GM19025 (cell line): ENCODE measurements around the gene GAP43.

ENCODE experiments used
- ATAC-seq: cut with Tn5 transposase; IDR thresholded peaks from one replicate; pipeline ENCODE4 v1.9.1; 2021; ENCODE audit warnings: mild to moderate bottlenecking, low read depth, moderate library complexity; ENCODE audit not compliant: unreplicated experiment

GAP43 gene, protein sequence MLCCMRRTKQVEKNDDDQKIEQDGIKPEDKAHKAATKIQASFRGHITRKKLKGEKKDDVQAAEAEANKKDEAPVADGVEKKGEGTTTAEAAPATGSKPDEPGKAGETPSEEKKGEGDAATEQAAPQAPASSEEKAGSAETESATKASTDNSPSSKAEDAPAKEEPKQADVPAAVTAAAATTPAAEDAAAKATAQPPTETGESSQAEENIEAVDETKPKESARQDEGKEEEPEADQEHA

DNA sequence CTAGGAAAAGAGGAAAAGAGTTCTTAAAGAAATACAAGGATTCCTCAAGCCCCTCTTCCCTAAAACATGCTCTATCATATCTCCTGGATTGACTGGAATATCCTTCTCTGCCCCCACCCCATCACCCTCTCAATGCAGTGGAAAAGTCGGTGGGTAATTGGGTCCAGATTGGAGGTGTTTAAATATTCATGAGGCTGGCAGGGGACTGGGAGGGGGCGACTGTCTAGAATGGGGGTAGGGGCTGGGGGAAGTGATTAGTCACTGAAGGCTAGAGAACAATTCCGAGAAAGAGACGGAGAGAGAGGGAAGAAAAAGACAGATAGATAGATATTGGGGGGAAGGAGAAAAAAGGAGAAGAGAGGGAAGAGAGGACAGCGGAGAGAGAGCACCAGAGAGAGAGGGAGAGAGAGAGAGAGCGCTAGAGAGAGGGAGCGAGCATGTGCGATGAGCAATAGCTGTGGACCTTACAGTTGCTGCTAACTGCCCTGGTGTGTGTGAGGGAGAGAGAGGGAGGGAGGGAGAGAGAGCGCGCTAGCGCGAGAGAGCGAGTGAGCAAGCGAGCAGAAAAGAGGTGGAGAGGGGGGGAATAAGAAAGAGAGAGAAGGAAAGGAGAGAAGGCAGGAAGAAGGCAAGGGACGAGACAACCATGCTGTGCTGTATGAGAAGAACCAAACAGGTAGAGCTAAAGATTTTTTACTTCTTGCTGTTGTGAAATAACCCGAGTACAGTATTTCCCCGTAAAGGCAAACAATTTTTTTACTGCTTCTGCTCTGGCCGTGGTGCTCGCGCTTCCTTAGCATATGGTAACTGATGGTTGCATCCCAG lies at the start of gene GAP43:
Gene GAP43 (plus strand): TSS at position 467 of the 825 bp plus-strand sequence. CDS start 180 bp downstream, at position 647.
- no peak for ATAC-seq

DNA sequence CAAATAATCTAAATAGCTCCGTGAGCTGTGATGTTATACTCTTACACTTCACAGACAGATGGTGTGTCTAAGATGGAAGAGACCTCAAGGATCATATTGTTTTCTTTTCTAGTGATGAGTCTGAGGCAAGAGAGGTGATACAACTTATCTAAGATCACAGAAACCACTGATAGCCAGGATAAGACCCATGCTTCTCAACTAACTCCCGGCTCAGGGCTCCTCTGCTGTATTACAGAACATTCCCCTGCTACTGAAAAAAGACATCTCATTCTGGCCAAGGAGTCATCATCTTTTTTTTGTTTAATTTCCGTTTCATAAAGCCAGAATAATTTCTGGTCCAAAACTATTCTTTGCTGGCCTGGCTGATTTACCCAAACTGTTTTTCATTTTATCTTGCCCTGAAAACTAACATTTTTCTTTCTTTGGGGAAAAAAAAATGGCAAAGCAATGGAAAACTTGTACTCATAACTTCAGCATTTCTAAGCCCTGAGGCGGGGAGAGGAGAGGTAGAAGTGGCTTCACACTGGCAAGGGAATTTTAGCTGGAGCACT lies 46.9 kb upstream of the GAP43 start:
- ATAC-seq = no peak

DNA sequence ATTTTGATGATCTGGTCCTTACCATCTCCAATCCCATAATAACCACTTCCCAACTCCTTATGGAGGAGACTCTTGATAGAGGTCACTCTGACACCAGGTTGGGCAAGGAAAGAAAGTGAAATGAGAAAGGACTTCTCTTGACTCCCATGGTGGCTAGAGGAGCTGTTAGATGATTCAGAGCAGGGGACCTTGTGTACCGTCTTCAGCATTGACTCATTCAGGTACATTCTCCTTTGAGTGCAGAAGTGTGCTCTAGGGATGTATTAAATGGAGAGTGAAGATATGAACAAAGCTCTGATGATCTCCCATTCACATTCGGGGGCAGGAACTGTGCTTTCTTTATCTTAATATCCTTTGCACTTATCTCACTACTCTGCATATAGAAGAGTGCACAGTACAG lies 46.3 kb upstream of the GAP43 start:
- no peak for ATAC-seq

DNA sequence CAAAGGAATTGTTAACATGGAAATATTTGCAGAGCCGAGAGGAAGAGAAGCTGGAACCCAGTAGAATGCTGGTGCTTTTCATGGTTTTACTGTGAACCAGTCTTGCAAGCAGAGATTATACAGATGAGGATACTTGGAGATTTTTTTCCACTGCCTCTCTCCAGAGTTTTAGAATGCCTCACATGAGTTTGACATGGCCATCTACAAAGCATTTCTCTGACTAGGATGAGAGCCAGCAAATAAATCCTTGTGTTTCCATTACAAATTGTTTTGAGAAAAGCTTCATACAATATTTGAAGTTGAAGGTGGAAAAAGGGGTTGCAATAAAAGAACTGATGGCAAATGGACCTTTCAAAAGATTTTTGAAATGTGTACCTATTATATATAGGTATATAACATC lies 45.0 kb upstream of the GAP43 start:
- ATAC-seq = no peak

DNA sequence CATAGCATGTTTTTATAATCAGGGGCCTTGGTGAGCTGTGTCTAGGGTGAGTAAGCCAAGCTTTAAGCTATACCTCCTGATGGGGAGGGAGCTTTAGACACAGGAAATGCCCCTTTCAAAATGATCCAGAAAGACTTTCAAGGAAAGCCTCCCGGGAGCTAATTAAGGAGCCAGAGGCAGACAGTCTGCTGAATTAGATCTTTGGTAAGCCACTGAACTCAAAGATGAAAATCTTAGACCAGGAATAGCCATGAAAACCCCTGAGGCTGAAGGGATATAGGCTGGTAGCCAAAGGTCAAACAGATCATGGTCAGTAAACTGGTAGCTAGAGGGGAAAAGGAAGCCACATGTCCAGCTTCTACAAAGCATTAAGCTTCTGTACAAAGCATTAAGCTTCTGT lies 42.7 kb upstream of the GAP43 start:
- no peak for ATAC-seq

DNA sequence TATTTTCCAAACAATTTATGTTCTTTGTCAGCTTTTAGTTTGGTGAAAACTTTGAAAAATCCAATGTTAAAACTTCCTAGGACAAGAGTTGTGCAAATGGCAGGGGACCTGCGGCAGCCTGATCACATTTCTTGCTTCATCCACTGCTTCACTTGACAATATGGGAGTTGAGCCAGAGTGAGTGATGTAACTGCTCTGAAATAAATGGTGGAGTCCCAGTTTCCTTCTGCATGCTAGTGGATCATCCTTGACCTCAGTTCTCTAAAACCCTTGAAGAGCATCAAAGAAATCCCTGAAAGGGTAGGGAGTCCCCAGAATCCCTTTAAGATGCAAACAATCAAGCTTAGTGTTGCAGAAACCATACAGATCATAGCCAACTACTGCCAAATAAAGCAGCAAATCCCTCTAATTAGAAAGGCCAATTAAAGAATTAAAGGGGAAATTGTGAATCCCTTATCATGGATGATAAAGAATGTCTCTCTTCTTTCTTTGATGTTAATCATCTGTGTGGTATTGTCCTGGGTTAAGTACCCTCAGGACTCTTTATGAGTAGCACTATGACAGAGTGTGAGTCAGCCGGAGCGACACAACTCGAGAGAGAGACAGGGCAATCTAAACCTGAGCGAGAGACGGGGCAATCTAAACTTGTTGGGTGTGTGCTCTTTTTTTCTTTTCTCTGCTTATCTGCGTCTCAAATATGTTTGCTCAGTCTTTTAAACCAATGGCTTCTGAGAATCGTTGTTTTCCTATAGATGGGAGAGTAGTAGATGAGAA lies 41.8 kb upstream of the GAP43 start:
- no peak for ATAC-seq

DNA sequence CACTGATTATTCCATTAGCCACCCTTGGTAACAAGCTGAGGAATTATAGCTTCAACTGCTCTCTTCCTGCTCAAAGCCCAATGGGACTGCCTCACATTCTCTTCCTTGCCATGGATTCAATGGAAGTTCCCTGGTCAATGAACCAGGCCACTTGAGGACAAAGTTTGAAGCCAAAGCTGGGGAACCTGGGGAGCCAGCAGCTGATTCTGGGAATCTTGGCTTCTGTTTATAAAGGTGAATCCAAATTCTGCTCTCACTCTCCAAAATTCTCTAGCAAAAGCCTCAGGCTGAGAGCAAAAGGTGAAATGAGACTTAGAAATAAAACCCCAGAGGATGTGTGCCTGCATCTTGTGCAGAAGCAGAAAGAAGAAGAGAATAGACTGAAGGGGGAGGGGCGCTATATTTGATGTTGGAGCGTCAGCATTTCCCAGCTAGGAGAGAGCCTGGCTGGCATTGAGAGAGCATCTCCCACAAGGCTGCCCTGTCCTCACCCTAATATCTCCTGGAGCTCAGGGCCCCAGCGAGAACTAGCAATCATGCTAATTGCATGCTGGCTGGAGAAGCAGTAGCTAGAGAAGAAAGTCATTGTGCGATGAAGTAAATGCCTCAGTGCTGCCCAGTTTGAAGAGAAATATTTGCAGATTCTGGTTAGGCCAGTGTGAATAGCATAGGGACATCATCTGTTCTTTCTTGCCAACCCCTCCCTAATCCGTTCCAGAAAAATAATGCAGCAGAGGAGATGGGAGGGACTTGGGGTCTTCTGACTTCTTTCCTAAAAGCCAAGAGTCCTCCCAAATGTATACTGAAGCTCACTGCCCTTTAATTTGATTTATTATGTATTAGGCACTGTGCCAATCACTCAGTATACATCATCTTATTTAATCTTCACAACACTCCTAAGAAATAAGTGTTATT lies 34.9 kb upstream of the GAP43 start:
- no peak for ATAC-seq

DNA sequence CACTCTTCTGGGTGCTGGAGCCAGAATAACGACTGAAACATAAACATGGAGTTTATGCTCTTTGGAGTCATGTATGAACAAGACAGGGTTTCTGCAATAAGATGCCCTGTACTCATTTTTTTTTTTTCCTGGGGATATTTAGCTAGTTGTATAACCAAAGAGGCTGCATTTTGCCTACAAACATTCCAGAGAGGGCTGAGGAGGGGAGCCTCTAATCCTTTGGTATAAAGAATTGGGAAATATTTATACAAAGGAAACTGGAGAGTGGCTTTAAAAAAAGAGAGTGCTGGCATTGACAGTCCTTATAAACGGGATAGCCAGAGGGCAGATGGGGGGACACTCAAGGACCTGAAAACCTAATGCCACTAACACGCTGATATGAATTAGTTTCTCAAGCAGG lies 32.4 kb upstream of the GAP43 start:
- ATAC-seq = no peak

DNA sequence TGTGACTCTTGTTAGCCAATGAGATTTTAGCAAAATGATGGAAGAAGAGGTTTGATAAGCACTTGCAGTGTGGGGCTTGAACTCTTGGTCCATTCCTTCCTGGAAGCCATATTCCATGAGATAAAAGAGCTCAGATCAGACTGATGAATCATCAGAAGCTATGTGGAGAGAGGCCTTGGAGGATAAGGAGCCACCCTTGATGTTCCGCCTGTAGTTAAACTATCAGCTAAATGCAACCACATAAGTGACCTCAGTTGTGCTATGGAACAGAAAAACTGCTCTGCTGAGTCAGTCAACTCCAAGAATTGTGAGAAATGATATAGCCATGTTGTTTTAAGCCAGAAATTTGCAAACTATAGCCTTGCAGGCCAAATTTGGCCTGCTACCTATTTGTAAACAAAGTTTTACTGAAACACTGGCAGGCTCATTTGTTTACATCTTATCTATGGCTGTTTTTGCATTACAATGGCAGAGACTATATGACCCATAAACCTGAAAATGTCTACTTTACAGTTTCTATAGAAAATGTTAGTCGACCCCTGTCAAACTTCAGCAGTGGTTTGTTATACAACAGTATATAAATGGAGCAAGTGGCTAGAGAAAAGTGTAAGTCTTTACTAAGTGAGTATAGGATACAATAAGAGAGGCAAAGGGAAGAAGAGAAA lies 27.6 kb upstream of the GAP43 start:
- no peak for ATAC-seq

DNA sequence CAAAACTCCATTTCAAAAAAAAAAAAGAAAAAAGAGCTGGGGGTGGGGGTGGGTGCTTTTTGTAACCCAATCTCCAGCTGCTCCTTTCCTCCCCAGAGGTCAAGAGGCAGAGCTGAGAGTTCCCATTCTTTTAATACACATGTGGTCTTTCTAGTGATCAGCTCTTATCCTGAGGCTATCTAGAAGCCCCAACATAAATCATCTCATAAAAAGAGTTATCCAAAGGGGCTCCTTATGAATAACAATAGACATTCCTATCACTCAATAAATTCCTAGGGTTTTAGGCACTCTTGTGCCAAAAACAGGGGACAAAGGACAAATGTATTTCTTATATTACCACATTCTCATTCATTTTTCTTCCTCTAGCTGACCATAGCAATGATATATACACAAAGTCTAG lies 25.1 kb upstream of the GAP43 start:
- ATAC-seq = no peak

DNA sequence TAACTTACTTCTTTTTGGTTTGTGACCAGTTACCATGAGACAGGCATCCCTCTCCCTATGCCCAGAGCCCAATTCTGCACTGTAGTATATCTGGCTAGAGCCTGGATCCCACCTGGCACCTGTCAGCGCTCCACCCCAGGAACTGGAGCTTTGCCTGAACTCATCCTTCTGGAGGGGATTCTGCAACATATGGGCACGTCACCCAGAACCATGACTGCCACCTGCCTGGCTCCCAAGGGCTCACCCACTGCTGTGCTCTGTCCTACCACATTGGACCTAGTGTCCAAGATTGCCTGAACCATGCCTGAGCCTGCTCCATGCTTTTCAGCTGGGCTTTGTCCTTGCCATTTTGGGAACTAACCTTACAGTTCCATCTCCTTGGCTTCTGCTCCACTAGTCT lies 21.1 kb upstream of the GAP43 start:
- ATAC-seq = no peak

DNA sequence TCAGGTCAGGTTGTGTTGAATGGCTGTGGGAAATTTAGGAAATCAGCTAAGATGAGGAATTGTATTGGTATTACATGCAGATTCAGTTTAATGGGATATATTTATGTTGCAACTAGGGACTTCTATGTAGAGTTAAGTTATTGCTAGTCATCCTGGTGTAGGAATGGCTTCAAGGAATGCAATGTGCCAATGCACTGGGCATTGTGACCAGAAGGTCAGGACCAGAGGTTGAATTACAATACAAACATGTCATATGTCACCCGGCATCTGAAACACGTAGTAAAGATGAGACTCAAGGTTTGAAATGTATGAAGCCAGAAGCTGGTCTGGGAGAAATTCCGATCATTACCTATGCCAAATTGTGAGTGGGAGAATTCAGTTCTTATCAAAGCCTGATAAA lies 11.7 kb upstream of the GAP43 start:
- no peak for ATAC-seq

DNA sequence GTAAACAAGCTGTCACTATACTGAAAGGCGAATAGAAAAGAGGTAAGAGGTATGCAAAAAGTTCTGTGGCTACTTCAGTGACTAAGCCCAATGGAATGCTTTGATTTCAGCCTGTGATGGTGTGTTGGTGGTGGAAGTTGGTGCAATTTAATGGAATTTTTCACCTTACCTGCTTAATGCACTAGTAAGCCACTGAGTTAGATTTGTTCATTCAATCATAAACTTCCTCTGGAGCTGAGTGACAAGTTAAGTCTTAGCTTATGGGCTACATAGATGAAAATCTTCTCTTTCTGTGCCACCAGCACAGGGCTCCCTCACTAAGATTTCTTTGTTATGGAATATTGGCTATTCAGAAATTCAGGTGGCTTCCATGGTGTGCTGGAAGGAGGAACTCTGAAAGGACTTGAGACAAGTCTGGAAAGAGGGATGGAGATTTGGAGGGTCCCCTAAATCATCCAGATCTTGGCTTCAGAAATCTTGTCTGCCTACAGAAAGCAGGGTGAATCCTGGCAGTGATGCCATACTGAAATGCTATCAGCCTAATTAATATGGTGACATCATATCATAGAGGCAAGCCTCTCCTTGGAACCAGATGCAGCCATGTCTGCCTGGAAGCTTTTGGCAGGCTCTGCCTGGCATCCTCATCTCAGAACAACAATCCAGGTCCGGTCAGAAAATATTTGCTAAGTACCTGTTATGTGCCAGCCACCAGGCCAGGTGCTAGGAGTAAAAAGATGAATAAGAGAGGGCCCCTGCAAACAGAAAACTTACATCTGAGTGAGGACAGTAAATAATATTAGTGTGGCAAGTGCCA lies 8.1 kb upstream of the GAP43 start:
- no peak for ATAC-seq

DNA sequence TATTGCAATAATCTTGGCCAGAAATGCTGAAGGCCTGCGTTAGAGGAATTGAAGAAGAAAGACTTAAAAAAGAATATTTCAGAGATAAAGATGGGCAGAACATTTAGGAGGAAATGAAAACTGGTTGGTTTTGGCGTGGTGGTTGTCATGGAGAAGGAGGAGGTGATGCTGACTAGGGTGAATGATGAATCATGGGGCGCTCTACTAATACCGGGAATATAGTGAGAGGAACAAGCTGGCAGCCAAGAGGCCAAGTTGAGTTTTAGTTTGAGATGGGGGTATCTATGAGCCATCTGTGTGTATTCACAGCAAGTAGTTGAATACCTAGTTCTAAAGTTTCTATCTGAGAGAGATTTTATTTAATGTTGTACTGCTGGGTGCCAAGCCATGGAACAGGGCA lies 6.8 kb upstream of the GAP43 start:
- ATAC-seq = no peak

DNA sequence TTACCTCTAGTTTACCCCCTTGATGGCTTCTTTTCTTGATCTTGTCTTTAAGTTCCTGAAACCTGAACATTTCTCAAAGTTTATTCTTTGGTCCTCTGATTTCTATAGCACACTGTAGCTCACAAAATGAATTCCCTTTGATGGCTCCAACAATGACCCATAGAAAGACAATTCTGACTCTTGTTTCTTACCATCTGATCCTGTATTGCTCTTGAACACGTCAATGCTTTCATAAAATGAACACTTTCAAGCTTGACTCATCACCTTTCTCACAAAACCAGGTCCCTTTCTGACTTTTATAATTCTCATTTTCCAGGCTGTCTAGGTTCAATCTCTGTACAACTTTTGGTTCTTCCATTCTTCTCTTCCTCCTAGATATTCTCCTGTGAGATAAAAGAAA lies 5.7 kb upstream of the GAP43 start:
- no peak for ATAC-seq

DNA sequence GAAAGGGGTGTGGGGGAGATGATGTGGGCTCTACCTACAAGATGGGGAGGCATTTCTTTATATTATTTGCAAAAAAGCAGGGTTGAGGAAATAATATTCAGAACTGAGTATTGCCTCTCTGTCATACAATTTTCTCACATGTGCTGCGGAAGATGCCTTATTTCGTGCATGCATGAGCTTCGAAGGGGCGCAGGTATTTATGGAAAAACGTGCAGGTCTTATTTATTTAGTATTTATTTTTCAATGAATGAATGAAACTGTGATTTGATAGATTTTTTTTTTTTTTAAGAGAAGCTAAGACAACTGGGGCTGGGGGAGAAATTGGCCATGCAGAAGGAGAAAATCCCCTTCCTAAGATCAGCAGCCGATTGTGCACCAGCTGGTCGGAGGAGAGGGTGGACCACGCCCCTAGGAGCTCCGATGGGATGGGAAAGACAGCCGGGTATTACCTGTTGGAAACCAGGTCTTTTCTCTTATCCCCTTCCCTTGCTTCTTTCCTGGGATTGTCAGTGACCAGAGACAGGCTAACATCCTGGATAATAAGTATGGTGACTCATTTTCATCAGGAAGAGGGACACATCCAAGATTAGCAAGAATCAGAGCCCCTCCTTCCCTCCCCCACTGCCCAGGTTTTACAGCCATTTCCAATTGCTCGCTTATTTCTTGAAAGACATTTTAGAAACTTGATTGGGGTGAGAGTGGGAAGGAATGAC lies 875 bp downstream of the GAP43 start:
- no peak for ATAC-seq

DNA sequence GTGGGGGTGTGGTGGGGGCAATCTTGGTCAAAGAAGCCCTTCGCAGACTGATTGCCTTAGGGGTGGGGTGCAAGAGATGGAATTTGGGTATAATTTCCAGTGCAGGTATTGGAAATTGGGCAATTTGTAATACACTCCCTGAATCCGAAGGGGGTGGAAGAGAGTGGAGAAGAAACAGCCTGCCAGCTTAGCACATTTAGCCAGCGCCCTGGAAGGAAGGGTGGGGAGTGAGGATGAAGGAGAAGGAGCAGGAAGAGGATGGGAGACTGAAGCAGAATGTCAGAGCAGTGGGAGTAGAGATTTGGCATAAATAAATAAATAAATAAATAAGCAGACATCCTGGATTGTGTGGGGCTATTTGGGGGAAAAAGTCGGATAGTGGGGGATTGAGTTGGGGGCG lies 1.6 kb downstream of the GAP43 start:
- no peak for ATAC-seq

DNA sequence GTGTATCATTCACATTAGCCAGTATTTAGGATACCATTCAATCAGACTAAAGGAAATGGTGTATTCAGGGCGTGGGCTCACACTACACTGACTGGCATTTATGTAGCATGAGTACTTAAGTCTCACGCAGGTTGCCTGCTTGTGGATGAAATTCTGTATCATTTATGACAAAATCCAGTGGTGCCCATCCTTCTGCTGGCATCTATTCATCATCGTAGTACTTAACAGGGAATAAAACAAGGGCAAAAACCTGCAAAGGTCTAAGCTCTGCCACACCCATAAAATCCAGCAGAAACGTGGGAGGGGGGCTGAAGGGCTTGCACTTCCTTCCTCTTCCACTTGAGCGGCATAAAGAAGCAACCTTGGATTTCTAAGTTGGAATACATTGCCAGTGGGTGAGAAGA lies 2.7 kb downstream of the GAP43 start:
- ATAC-seq = no peak
